HCT116 (cell line): ENCODE data around the gene MTA2. TPM values are rescaled to one million over a fixed set of nuclear protein-coding genes. Genes with fewer than 3 reads are reported as not detected.

Experiments
- ATAC-seq: fragments of 200-7000 bp; cut with Tn5 transposase; 2 replicates; pipeline ENCODE4 v1.9.1; 2020; ENCODE audit warnings: mild to moderate bottlenecking, moderate library complexity
- BruUV-seq: library from RNA; stranded (reverse); fragments of 400-500 nt; replicated peaks from 2 replicates; lab custom pipeline; 2021; lab: Mats Ljungman, UMichigan
- CTCF ChIA-PET: fragments of 300-600 bp; sonication (Branson Sonifier 250); formaldehyde crosslinking; loops from one replicate; lab custom pipeline; 2021; ENCODE audit warnings: antibody characterized with exemption; lab: Charles Lee
- POLR2A ChIA-PET: fragments of 300-600, 350-600 bp; sonication (Branson Sonifier 250); formaldehyde crosslinking; loops from one replicate; lab custom pipeline; 2021; ENCODE audit warnings: antibody characterized with exemption; lab: Charles Lee
- RAD21 ChIA-PET, 2 experiments: fragments of 300-600 bp; sonication (Branson Sonifier 250); formaldehyde crosslinking; loops; one replicate each; lab custom pipeline; 2023; ENCODE audit warnings: low total read pairs in 2 of 2; ENCODE audit not compliant: uncharacterized antibody in 2 of 2, unreplicated experiment in 2 of 2, low non-redundant PET in 1 of 2; lab: Charles Lee
- DNase-seq: peaks from one replicate; pipeline ENCODE4 v3.0.0-alpha.2; 2010; ENCODE audit warnings: low read depth, low spot score
- H2AFZ ChIP-seq: fragments of 200-600 bp; shearing (Covaris generic), sonication (generic); 2 replicates; pipeline ENCODE4 v1.6.1; 2017; ENCODE audit warnings: low read depth, mixed run types, mixed read lengths, antibody characterized with exemption, low read length; ENCODE audit not compliant: poor library complexity, severe bottlenecking
- H3K27ac ChIP-seq: 2 replicates; pipeline ENCODE4 v1.5.1; 2012; ENCODE audit warnings: low read depth, low read length
- H3K27me3 ChIP-seq: fragments of 200-600 bp; sonication (generic); 2 replicates; pipeline ENCODE4 v1.6.1; 2016; ENCODE audit warnings: mixed run types, low read length, mixed read lengths; ENCODE audit not compliant: insufficient read depth
- H3K36me3 ChIP-seq, 2 experiments: fragments of 200-500 bp in 1 of 2; fragments of 200-600 bp in 1 of 2; sonication (Bioruptor generic) in 1 of 2; sonication (generic) in 1 of 2; 2 replicates each; pipeline versions ENCODE4 v1.5.1 to v1.6.1; 2014 to 2016; ENCODE audit warnings: low read length in 2 of 2, inconsistent platforms in 1 of 2, mixed read lengths in 1 of 2, mixed run types in 1 of 2; ENCODE audit not compliant: insufficient read depth in 2 of 2, control insufficient read depth in 1 of 2
- H3K4me1 ChIP-seq, 2 experiments: fragments of 200-600 bp in 1 of 2; sonication (generic) in 1 of 2; 2 replicates each; pipeline versions ENCODE4 v1.5.1 to v1.6.1; 2012 to 2017; ENCODE audit warnings: low read length in 2 of 2, inconsistent platforms in 1 of 2, mild to moderate bottlenecking in 1 of 2, mixed read lengths in 1 of 2, mixed run types in 1 of 2, moderate library complexity in 1 of 2; ENCODE audit not compliant: insufficient read depth in 2 of 2, control insufficient read depth in 1 of 2
- H3K4me2 ChIP-seq: fragments of 200-600 bp; sonication (generic); 2 replicates; pipeline ENCODE4 v1.6.1; 2017; ENCODE audit warnings: mixed run types, low read length, mixed read lengths
- H3K4me3 ChIP-seq, 2 experiments: fragments of 200-600 bp in 1 of 2; sonication (generic) in 1 of 2; replicated peaks in 1 of 2; 2 replicates each; pipeline ENCODE4 v1.5.1; 2011 to 2016; ENCODE audit warnings: low read length in 2 of 2, control low read depth in 1 of 2, low read depth in 1 of 2, mild to moderate bottlenecking in 1 of 2, mixed read lengths in 1 of 2, mixed run types in 1 of 2
- H3K79me2 ChIP-seq: fragments of 200-600 bp; sonication (generic); 2 replicates; pipeline ENCODE4 v1.6.1; 2017; ENCODE audit warnings: mild to moderate bottlenecking, mixed run types, low read length, moderate library complexity, mixed read lengths; ENCODE audit not compliant: insufficient read depth
- H3K9ac ChIP-seq: fragments of 200-600 bp; sonication (generic); 2 replicates; pipeline ENCODE4 v1.6.1; 2016; ENCODE audit warnings: low read length, mixed read lengths
- H3K9me2 ChIP-seq: fragments of 200-600 bp; sonication (generic), shearing (Covaris generic); 2 replicates; pipeline ENCODE4 v1.6.1; 2017; ENCODE audit warnings: mixed run types, mild to moderate bottlenecking, moderate library complexity; ENCODE audit not compliant: insufficient read depth
- H3K9me3 ChIP-seq, 2 experiments: fragments of 200-500 bp in 1 of 2; fragments of 200-600 bp in 1 of 2; sonication (Bioruptor generic) in 1 of 2; sonication (generic) in 1 of 2; 2 replicates each; pipeline ENCODE4 v1.6.1; 2014 to 2017; ENCODE audit warnings: low read length in 2 of 2, mixed read lengths in 2 of 2, inconsistent platforms in 1 of 2, low read depth in 1 of 2, mild to moderate bottlenecking in 1 of 2, mixed run types in 1 of 2, moderate library complexity in 1 of 2; ENCODE audit not compliant: control insufficient read depth in 1 of 2, insufficient read depth in 1 of 2
- H4K20me1 ChIP-seq: fragments of 200-600 bp; sonication (generic), shearing (Covaris generic); 2 replicates; pipeline ENCODE4 v1.6.1; 2017; ENCODE audit warnings: mixed run types, mild to moderate bottlenecking, moderate library complexity; ENCODE audit not compliant: insufficient read depth
- ATF3 ChIP-seq: IDR thresholded peaks from 2 replicates; pipeline ENCODE4 v1.6.1; 2012
- CTCF ChIP-seq, 3 experiments: fragments of 200-600 bp in 1 of 3; sonication (generic) in 1 of 3; IDR thresholded peaks in 2 of 3; conservative IDR thresholded peaks in 1 of 3; 2 replicates each; pipeline ENCODE4 v1.5.1; 2012 to 2017; ENCODE audit warnings: low read depth in 2 of 3, low read length in 2 of 3, antibody characterized with exemption in 1 of 3, borderline replicate concordance in 1 of 3, control low read depth in 1 of 3, mild to moderate bottlenecking in 1 of 3, mixed read lengths in 1 of 3, mixed run types in 1 of 3, moderate library complexity in 1 of 3; ENCODE audit not compliant: insufficient read depth in 1 of 3
- FOSL1 ChIP-seq: IDR thresholded peaks from 2 replicates; pipeline ENCODE4 v1.6.1; 2012; ENCODE audit warnings: low read depth
- JUND ChIP-seq: IDR thresholded peaks from 2 replicates; pipeline ENCODE4 v1.6.1; 2012
- POLR2A ChIP-seq: IDR thresholded peaks from 2 replicates; pipeline ENCODE4 v1.7.0; 2011; ENCODE audit warnings: borderline replicate concordance; ENCODE audit not compliant: insufficient read depth, insufficient read length; ENCODE audit errors: extremely low read depth
- RAD21 ChIP-seq: IDR thresholded peaks from 2 replicates; pipeline ENCODE4 v1.6.1; 2012; ENCODE audit warnings: low read depth, mild to moderate bottlenecking
- REST ChIP-seq: IDR thresholded peaks from 2 replicates; pipeline ENCODE4 v1.6.1; 2012; ENCODE audit warnings: low read depth
- SIN3A ChIP-seq: IDR thresholded peaks from 2 replicates; pipeline ENCODE4 v1.6.1; 2012; ENCODE audit warnings: low read depth
- SP1 ChIP-seq: IDR thresholded peaks from 2 replicates; pipeline ENCODE4 v1.6.1; 2012; ENCODE audit warnings: low read depth
- ZBTB33 ChIP-seq: IDR thresholded peaks from 2 replicates; pipeline ENCODE4 v1.6.1; 2011; ENCODE audit warnings: mild to moderate bottlenecking, low read length, moderate library complexity; ENCODE audit not compliant: insufficient replicate concordance; ENCODE audit errors: extremely low read depth
- intact Hi-C: fragments of 100-400 bp; cut with micrococcal nuclease; formaldehyde crosslinking; loops from 2 replicates; pipeline ENCODE4 v1.10.0; 2022
- total RNA-seq: library from RNA; stranded (reverse); gene quantifications from one replicate; pipeline ENCODE4 v1.2.1, GENCODE V29; 2021; ENCODE audit not compliant: unreplicated experiment

Gene MTA2
- total RNA-seq, 1 experiment from 2014 or later: 98.9 TPM

- no peaks in the 10 kb centered on the region for H4K20me1 ChIP-seq
- H2AFZ ChIP-seq: no peak overlapping the region
- H3K79me2 ChIP-seq: peaks cover 8% of the 10 kb centered on the region
- H3K36me3 ChIP-seq: peaks cover 0 to 8% of the 10 kb centered on the region in 2 experiments; a peak in 2 of 4 replicates
- intact Hi-C loops: no loop called here
- no peaks in the 10 kb centered on the region for H3K9me3 ChIP-seq
- peaks cover 1 to 25% of the 10 kb centered on the region in 2 experiments for H3K4me1 ChIP-seq
- ATAC-seq (no peak), DNase-seq (no peak)
- CTCF ChIA-PET: no interaction called here
- RAD21 ChIA-PET: no interaction called here
- H3K27ac ChIP-seq: no peak overlapping the region
- no peaks in the 10 kb centered on the region for H3K27me3 ChIP-seq
- no peak overlapping the region for H3K9ac ChIP-seq
- no peak overlapping the region for H3K4me3 ChIP-seq
- no TSS peak for BruUV-seq
- no peak for TF ChIP-seq SIN3A
- TF ChIP-seq POLR2A: no peak
- POLR2A ChIA-PET: interaction anchor here (1.5 kb wide), 1 partner anchor 59 kb away, joined by 4 read pairs; the partner anchor contains the start of genes C11orf98 and CSKMT
- H3K4me2 ChIP-seq: no peak overlapping the region
- H3K9me2 ChIP-seq: no peaks in the 10 kb centered on the region
Observed at GRCh38 chr11:62605902-62606301, 4.2 kb upstream of the MTA2 start.

GRCh38 chr11:62605467-62605866, 3.8 kb upstream of the MTA2 start:
- no peaks in the 10 kb centered on the region for H4K20me1 ChIP-seq
- TF ChIP-seq ZBTB33 (no peak), SP1 (no peak), ATF3 (no peak), RAD21 (no peak), SIN3A (no peak), FOSL1 (no peak), JUND (no peak), POLR2A (no peak), CTCF (IDR thresholded peaks at IDR 0.05 in 2 of 3, conservative IDR thresholded peaks at IDR 0.05 in 1 of 3; ENCODE audit: borderline replicate concordance in 1 of 3, insufficient read depth in 1 of 3, low read depth in 2 of 3, low read length in 2 of 3) (no peak), REST (no peak)
- TF ChIP-seq, all 23 proteins: peak for 0
- Histone ChIP-seq H3K79me2 (peaks cover 12% of the 10 kb centered on the region), H3K9me3 (no peaks in the 10 kb centered on the region), H3K4me3 (no peak overlapping the region), H3K27me3 (no peaks in the 10 kb centered on the region), H3K9me2 (no peaks in the 10 kb centered on the region), H3K9ac (no peak overlapping the region), H3K4me1 (peaks cover 0 to 21% of the 10 kb centered on the region in 2 experiments; a peak in 3 of 4 replicates), H3K36me3 (peaks cover 0 to 3% of the 10 kb centered on the region in 2 experiments; a peak in 2 of 4 replicates), H3K4me2 (no peak overlapping the region), H2AFZ (no peak overlapping the region), H3K27ac (no peak overlapping the region)
- ChIA-PET POLR2A (interaction anchor here (1.5 kb wide), 1 partner anchor 60 kb away, joined by 4 read pairs; the partner anchor contains the start of genes C11orf98 and CSKMT), RAD21 (no interaction called here), CTCF (no interaction called here)
- DNase-seq (no peak), ATAC-seq (no peak)
- BruUV-seq: no TSS peak
- intact Hi-C loops: no loop called here
